ENCODE measurements around the gene ZNF32. TPM values are rescaled to one million over a fixed set of nuclear protein-coding genes. Genes with fewer than 3 reads are reported as not detected.

The ZNF32 gene
- total RNA-seq, 4 donors from 2014 or later: 29.7 to 48.1 (median 35.3) TPM

DNA sequence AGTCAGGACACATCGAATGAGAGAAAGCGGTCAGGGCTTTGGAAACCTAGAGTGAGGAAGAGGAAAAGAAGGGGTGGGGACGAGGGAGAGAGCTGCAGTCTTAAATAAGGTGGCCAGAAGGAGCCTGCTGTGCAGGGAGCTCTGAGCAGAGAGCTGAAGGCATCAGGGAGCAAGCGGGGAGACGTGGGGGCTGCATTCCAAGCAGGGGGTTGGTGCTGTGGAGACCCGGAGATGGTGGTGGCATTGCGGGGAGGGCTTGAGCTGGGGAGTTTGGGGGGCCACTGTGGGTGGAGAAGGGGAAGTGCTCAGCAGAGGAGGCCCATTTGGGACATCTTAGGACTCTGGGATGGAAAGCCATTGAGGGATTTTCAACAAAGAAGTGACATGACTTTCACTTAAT lies 38.7 kb upstream of the ZNF32 start:
- no peak for DNase-seq (ENCODE audit: low spot score)
- TF ChIP-seq, protein P1, sequence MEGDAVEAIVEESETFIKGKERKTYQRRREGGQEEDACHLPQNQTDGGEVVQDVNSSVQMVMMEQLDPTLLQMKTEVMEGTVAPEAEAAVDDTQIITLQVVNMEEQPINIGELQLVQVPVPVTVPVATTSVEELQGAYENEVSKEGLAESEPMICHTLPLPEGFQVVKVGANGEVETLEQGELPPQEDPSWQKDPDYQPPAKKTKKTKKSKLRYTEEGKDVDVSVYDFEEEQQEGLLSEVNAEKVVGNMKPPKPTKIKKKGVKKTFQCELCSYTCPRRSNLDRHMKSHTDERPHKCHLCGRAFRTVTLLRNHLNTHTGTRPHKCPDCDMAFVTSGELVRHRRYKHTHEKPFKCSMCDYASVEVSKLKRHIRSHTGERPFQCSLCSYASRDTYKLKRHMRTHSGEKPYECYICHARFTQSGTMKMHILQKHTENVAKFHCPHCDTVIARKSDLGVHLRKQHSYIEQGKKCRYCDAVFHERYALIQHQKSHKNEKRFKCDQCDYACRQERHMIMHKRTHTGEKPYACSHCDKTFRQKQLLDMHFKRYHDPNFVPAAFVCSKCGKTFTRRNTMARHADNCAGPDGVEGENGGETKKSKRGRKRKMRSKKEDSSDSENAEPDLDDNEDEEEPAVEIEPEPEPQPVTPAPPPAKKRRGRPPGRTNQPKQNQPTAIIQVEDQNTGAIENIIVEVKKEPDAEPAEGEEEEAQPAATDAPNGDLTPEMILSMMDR (IDR thresholded peaks at IDR 0.05): no peak
- no peak for ATAC-seq (ENCODE audit: low FRiP score)

DNA sequence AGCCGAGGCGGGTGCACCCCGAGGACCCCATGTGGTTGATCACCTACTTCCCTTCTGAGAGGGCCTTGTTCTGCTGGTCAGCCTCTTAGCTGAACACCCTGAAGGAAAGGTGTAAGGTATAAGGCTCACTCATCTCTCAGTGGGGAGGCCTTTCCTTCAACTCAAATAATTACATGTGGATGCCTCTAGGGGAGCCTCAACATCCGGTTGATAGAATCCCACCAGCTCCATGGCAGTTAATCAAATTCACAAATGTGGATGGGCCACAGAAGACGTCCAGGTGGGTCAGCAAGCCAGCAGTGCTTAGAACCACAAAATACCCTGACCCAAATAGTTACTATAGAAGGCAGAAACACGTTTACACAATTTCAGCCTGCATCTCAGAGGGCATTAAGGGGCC lies 37.7 kb upstream of the ZNF32 start:
- TF ChIP-seq, protein P1 (IDR thresholded peaks at IDR 0.05): no peak
- ATAC-seq (ENCODE audit: low FRiP score) (no peak), DNase-seq (ENCODE audit: low spot score) (no peak)

DNA sequence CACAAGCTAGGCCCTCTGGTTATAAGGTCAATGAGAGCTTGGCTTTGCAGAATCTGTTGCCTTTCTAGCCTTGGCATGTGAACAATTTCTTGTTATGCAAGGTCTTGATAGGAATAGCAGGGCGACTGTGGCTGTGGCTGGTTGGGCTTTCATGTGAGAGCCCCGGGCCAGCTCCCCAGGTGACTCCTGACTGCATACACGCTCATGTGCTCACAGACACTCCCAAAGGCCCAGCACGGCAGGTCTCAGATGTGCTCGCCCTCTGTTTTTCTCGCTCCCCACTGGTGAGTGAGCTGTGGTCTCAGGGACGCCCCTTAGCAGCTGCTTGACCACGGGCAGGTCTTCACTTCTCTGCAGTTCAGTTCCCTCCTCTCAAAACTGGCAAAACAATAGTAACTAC lies 37.1 kb upstream of the ZNF32 start:
- TF ChIP-seq, protein P1 (IDR thresholded peaks at IDR 0.05): no peak
- no peak for DNase-seq (ENCODE audit: low spot score)
- ATAC-seq (ENCODE audit: low FRiP score): no peak

DNA sequence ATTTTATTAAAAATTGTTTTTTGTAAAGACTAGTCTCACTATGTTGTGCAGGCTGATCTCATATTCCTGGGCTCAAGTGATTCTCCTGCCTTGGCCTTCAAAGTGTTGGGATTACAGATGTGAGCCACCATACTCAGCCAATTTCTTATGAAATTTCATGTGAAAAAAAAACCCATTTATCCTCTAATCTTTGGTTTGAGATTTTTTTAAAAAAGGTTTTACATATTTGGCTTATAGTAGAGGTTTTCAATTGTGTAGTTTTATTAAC lies 35.5 kb upstream of the ZNF32 start:
- DNase-seq (ENCODE audit: low spot score) (no peak), ATAC-seq (ENCODE audit: low FRiP score) (no peak)
- TF ChIP-seq, protein P1 (IDR thresholded peaks at IDR 0.05): no peak

DNA sequence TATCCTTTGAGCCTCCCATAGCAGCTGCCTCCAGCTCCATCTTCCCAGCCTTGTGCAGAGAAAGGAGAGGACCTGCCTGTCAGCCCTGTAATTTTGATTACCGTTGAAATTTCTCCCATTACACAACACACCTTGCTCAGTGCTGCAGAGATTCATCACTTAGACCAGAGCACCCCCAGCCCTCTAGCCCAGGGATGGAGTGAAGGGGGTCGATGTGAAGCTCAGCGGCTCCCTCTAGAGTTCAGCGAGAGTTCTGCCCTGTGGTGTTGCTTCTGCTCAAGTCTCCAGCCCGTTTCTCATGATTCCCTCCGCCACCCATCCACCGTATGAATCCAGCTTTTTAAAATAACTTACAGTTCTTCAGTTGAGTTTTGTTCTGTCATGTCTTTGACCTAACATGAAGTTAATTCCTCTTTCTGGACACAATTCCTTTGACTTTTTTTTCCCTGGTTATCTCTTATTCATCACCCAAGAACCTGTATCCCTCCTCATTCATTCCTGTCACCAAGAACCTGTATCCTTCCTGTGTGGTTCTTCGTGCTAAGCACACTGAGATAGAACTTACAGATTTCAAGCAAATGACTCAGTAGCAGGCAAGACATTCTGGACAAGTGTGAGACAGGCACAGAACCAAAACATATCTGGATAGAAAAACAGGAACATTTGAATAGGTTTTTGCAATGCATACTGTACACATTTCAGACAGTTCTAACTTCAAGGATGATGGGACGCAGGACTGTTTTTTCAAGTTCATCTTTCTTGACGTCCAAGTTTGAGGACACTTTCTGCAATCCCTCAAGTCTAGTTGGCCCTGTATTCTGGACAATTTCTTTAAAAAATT lies 35.0 kb upstream of the ZNF32 start:
- ATAC-seq (ENCODE audit: low FRiP score): no peak
- no peak for DNase-seq (ENCODE audit: low spot score)
- TF ChIP-seq, protein P1 (IDR thresholded peaks at IDR 0.05): no peak

DNA sequence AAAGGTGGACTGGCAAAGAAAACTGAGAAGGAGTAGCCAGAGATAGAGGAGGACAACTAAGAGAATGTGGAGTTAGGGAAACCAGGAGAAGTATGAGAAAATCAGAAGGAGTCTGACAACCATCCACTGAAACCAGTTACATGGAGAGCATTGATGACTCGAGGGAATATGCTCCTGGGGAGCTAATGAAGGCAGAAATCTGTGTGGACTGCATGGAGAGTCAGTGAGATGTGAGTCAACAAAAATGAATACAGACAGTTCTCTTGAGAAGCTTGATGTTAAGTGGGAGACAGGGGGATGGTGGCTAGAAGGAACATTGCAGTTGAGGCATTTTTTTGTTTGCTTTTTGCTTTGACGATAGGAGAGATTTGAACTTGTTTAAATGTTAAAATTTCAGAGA lies 34.3 kb upstream of the ZNF32 start:
- ATAC-seq (ENCODE audit: low FRiP score) (no peak), DNase-seq (ENCODE audit: low spot score) (no peak)
- TF ChIP-seq, protein P1 (IDR thresholded peaks at IDR 0.05): no peak

DNA sequence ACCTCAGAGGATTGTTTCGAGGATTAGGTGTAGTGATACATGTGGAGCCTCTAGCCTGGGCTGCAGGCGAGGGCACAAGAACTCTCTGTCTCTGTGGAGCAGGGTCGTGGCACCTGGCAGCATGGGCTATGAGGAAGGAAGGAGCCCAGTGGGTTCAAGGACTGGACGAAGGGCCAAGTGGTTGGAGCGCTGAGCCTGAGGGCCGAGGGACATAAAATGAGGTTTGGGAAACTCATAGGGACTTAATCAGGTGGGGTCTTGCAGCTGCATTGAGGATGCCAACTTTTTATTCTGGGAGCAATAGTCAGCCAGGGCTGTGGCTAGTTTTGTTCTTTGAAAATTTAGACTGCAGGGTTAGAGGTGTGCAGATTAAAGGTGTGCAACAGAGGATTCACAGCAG lies 33.0 kb upstream of the ZNF32 start:
- TF ChIP-seq, protein P1 (IDR thresholded peaks at IDR 0.05): no peak
- ATAC-seq (ENCODE audit: low FRiP score) (no peak), DNase-seq (ENCODE audit: low spot score) (no peak)
